SHP77 treated with DMSO at 0.1 percent for 48 hours (cell line): ENCODE results near the gene PTGIS.

Source experiments
- DNase-seq: peaks from one replicate; lab custom pipeline; 2025; lab: John Stamatoyannopoulos, UW

The PTGIS gene

GRCh38 chr20:49560186-49560585 lies 7.8 kb downstream of the PTGIS start:
- DNase-seq = no peak

GRCh38 chr20:49559411-49560081 lies 8.4 kb downstream of the PTGIS start:
- DNase-seq = no peak

GRCh38 chr20:49558826-49559225 lies 9.1 kb downstream of the PTGIS start:
- no peak for DNase-seq

- no peak for DNase-seq
These were observed 10.5 kb downstream of the PTGIS start for GRCh38 chr20:49557449-49557848.

- no peak for DNase-seq
These were observed 11.3 kb downstream of the PTGIS start for GRCh38 chr20:49556621-49557020.

- DNase-seq = no peak
These were observed 18.0 kb downstream of the PTGIS start for GRCh38 chr20:49549801-49550551.

- DNase-seq = no peak
These were observed 19.5 kb downstream of the PTGIS start for GRCh38 chr20:49548371-49548947.

- DNase-seq = no peak
These were observed 22.4 kb downstream of the PTGIS start for GRCh38 chr20:49545572-49545971.

- no peak for DNase-seq
These were observed 23.4 kb downstream of the PTGIS start for GRCh38 chr20:49544535-49544934.

- DNase-seq = no peak
These were observed 24.0 kb downstream of the PTGIS start for GRCh38 chr20:49543858-49544437.

GRCh38 chr20:49543071-49543857 lies 24.7 kb downstream of the PTGIS start:
- DNase-seq = no peak

- DNase-seq = no peak
These were observed 25.4 kb downstream of the PTGIS start for GRCh38 chr20:49542514-49542991.

GRCh38 chr20:49541733-49542513 lies 26.0 kb downstream of the PTGIS start:
- DNase-seq = peak; percentile 63

GRCh38 chr20:49540687-49541435 lies 27.1 kb downstream of the PTGIS start:
- no peak for DNase-seq

- DNase-seq = no peak
These were observed 27.7 kb downstream of the PTGIS start for GRCh38 chr20:49540232-49540620.

GRCh38 chr20:49539481-49540231 lies 28.3 kb downstream of the PTGIS start:
- DNase-seq = no peak

GRCh38 chr20:49538950-49539349 lies 29.0 kb downstream of the PTGIS start:
- DNase-seq = no peak

GRCh38 chr20:49534255-49534712 lies 33.7 kb downstream of the PTGIS start:
- peak; percentile 35 for DNase-seq

- DNase-seq = no peak
These were observed 35.5 kb downstream of the PTGIS start for GRCh38 chr20:49532285-49532946.
